ENCODE measurements around the gene CASTOR1. TPM values are rescaled to one million over a fixed set of nuclear protein-coding genes. Genes with fewer than 3 reads are reported as not detected.

Gene CASTOR1
- total RNA-seq, 2 donors from 2014 or later = 27.2 to 33.2 TPM

DNA sequence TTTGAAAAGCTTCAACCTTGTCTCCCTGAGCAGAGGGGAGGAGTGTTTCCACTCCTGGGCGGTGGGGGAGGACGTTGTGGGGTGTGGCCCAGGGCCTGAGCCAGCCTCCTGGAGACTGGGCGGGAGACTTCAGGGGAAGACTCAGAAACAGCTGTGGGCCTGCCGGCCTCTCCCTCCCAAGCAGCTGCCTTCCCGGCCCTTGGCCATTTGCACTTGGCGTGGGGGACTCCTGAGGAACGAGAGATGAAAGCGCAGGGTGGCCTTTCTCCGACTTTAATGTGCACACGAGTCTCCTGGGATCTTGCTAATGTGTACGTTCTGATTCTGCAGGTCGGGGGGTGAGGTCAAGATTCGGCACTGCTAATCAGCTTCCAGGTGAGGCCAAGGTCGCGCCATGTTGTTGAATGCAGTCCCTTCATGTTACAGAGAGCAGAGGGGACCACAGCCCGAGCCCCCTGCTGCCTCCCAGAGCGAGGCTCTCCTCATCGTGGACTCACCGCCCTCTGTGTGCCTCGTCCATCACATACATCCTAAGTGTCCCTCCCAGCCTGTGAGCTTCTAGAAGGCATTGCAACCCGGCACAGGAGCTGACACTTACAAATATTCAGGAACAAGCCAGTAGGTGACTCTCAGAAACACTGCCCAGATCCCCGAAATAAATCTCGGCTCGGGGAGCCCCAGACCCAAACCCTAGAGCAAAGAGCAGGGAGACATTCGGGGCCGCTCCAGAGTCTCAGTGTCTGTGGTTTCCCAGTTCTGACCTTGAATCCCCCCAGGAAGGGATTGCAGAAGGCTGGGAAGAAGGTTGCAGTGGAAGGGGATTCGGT lies 50.4 kb downstream of the CASTOR1 start:
- H3K9me3 ChIP-seq = no peaks in the 10 kb centered on the region
- TF ChIP-seq POLR2AphosphoS5 (IDR thresholded peaks at IDR 0.05) = no peak
- no peak for TF ChIP-seq POLR2A (IDR thresholded peaks at IDR 0.05)
- TF ChIP-seq, protein P1, sequence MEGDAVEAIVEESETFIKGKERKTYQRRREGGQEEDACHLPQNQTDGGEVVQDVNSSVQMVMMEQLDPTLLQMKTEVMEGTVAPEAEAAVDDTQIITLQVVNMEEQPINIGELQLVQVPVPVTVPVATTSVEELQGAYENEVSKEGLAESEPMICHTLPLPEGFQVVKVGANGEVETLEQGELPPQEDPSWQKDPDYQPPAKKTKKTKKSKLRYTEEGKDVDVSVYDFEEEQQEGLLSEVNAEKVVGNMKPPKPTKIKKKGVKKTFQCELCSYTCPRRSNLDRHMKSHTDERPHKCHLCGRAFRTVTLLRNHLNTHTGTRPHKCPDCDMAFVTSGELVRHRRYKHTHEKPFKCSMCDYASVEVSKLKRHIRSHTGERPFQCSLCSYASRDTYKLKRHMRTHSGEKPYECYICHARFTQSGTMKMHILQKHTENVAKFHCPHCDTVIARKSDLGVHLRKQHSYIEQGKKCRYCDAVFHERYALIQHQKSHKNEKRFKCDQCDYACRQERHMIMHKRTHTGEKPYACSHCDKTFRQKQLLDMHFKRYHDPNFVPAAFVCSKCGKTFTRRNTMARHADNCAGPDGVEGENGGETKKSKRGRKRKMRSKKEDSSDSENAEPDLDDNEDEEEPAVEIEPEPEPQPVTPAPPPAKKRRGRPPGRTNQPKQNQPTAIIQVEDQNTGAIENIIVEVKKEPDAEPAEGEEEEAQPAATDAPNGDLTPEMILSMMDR (IDR thresholded peaks at IDR 0.05) = no peak
- intact Hi-C loops (cut with DNase I) = no loop called here
- no peak overlapping the region for H3K27ac ChIP-seq
- no peak overlapping the region for H3K4me3 ChIP-seq
- no peaks in the 10 kb centered on the region for H3K4me1 ChIP-seq (replicated peaks)
- H3K36me3 ChIP-seq = no peaks in the 10 kb centered on the region
- H3K27me3 ChIP-seq (replicated peaks; ENCODE audit: insufficient read depth) = no peaks in the 10 kb centered on the region
- 72% methylated on average over 25 of the region's 27 CpGs for WGBS
- no peak for DNase-seq (ENCODE audit: low spot score)

DNA sequence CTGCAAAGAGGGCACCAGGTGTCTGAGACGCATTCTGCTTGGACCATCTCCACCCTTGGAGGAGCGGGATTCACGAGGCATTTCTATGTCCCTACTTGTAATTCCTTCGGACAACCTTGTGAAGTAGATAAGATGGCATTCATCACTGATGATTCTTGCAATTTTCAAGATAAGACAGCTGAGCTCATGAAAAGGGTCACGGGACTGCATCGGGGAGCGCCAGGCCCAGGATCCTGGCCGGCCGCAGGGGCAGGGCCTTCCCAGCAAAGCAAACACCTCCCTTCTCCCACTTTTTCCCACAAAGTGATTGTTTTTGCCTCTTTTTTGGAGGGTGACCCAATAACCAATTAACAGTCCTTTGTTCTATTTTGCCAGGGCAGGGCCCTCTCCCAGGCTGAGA lies 51.2 kb downstream of the CASTOR1 start:
- intact Hi-C loops (cut with DNase I) = no loop called here
- Histone ChIP-seq H3K36me3 (no peaks in the 10 kb centered on the region), H3K27ac (no peak overlapping the region), H3K27me3 (replicated peaks; ENCODE audit: insufficient read depth) (no peaks in the 10 kb centered on the region), H3K9me3 (no peaks in the 10 kb centered on the region), H3K4me3 (no peak overlapping the region), H3K4me1 (replicated peaks) (no peaks in the 10 kb centered on the region)
- no peak for TF ChIP-seq POLR2A (IDR thresholded peaks at IDR 0.05)
- no peak for TF ChIP-seq POLR2AphosphoS5 (IDR thresholded peaks at IDR 0.05)
- TF ChIP-seq, protein P1 (IDR thresholded peaks at IDR 0.05) = no peak
- DNase-seq (ENCODE audit: low spot score) = no peak
- 95% methylated on average over 9 of the region's 9 CpGs for WGBS

DNA sequence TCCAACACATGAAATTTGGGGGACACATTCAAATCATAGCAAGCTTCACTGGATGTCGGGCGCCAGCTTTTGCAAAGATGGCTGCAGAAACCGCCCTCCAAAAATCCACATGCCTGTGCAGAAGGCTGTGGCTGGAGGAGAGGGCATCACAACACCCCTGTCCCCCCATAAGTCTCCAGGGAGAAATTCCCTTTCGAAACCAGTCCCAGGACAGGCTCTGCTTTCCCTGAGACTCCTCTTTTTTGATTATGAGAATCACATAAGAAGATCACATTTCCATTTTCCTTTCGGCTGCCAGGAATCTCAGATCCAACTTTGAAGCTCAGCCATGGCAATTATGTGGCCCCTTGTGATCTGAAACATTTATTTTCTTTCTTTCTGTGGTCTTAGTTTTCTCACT lies 52.4 kb downstream of the CASTOR1 start:
- no peak for DNase-seq (ENCODE audit: low spot score)
- no peaks in the 10 kb centered on the region for H3K36me3 ChIP-seq
- no peaks in the 10 kb centered on the region for H3K9me3 ChIP-seq
- 96% methylated on average over 5 of the region's 5 CpGs for WGBS
- H3K27me3 ChIP-seq (replicated peaks; ENCODE audit: insufficient read depth) = no peaks in the 10 kb centered on the region
- no peak overlapping the region for H3K4me3 ChIP-seq
- H3K27ac ChIP-seq = no peak overlapping the region
- H3K4me1 ChIP-seq (replicated peaks) = no peaks in the 10 kb centered on the region
- TF ChIP-seq POLR2AphosphoS5 (IDR thresholded peaks at IDR 0.05) (no peak), POLR2A (IDR thresholded peaks at IDR 0.05) (no peak)
- TF ChIP-seq, protein P1 (IDR thresholded peaks at IDR 0.05) = no peak
- intact Hi-C loops (cut with DNase I) = no loop called here

DNA sequence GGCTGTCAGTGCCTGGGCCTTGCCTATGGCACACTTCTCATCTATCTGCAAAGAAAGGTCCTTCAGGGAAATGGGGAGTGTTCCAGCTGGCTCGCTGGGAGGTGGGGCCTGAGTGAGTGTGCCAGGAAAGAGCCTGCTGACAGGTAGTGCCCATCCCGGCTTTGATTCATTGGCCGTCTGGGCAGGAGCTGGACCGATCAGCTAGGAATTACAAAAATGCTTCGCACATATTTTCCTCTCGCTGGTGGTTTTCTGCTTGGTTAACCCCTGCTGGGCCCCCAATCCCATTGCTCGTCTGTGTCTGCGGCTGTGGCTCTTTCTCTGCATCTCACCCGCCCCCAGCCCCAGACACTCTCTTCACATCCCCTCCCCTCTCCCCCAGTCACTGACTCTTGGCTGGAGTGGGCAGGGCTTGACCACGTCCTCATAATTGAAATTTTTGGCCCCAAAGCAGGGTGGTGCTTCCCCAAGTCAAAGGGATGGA lies 53.6 kb downstream of the CASTOR1 start:
- WGBS = 39% methylated on average over 10 of the region's 10 CpGs
- intact Hi-C loops (cut with DNase I) = no loop called here
- Histone ChIP-seq H3K4me1 (replicated peaks) (no peaks in the 10 kb centered on the region), H3K27ac (no peak overlapping the region), H3K4me3 (no peak overlapping the region), H3K27me3 (replicated peaks; ENCODE audit: insufficient read depth) (no peaks in the 10 kb centered on the region), H3K36me3 (no peaks in the 10 kb centered on the region), H3K9me3 (no peaks in the 10 kb centered on the region)
- DNase-seq (ENCODE audit: low spot score) = no peak
- TF ChIP-seq POLR2A (IDR thresholded peaks at IDR 0.05) (no peak), POLR2AphosphoS5 (IDR thresholded peaks at IDR 0.05) (no peak)
- TF ChIP-seq, protein P1 (IDR thresholded peaks at IDR 0.05) = no peak

Other genes with a start within 250 kb of the CASTOR1 start
- gene HORMAD2, start 209.0 kb downstream of the CASTOR1 start, total RNA-seq = 1 to 10 TPM in 1 of 2 donors, not detected in 1; 6.9 TPM
- gene LIF, start 42.7 kb downstream of the CASTOR1 start, total RNA-seq = under 1 TPM; 0.40 to 0.59 TPM
- 1 to 10 TPM in 1 of 2 donors, not detected in 1; 2.5 TPM for gene OSM, start 22.7 kb downstream of the CASTOR1 start, total RNA-seq
- 10 to 100 TPM; 46.1 to 51.2 TPM for gene TBC1D10A, start 37.4 kb upstream of the CASTOR1 start, total RNA-seq
- gene SF3A1, start 67.4 kb upstream of the CASTOR1 start, total RNA-seq = 100 to 1,000 TPM; 108 to 134 TPM
- gene CCDC157, start 67.5 kb upstream of the CASTOR1 start, total RNA-seq = 10 to 100 TPM in 1 of 2 donors, 1 to 10 TPM in 1; 3.5 to 28.6 TPM
- gene RNF215, start 97.9 kb upstream of the CASTOR1 start, total RNA-seq = 10 to 100 TPM; 18.1 to 20.0 TPM
- 10 to 100 TPM; 16.8 to 31.1 TPM for gene SEC14L2, start 107.5 kb upstream of the CASTOR1 start, total RNA-seq
- 10 to 100 TPM; 14.1 to 28.1 TPM for gene MTFP1, start 136.3 kb upstream of the CASTOR1 start, total RNA-seq
- not detected for gene SEC14L3, start 182.5 kb upstream of the CASTOR1 start, total RNA-seq
- gene SEC14L4, start 216.2 kb upstream of the CASTOR1 start, total RNA-seq = 10 to 100 TPM in 1 of 2 donors, not detected in 1; 16.9 TPM